ENCODE measurements around the gene MARCHF4.

The MARCHF4 gene, protein sequence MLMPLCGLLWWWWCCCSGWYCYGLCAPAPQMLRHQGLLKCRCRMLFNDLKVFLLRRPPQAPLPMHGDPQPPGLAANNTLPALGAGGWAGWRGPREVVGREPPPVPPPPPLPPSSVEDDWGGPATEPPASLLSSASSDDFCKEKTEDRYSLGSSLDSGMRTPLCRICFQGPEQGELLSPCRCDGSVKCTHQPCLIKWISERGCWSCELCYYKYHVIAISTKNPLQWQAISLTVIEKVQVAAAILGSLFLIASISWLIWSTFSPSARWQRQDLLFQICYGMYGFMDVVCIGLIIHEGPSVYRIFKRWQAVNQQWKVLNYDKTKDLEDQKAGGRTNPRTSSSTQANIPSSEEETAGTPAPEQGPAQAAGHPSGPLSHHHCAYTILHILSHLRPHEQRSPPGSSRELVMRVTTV

DNA sequence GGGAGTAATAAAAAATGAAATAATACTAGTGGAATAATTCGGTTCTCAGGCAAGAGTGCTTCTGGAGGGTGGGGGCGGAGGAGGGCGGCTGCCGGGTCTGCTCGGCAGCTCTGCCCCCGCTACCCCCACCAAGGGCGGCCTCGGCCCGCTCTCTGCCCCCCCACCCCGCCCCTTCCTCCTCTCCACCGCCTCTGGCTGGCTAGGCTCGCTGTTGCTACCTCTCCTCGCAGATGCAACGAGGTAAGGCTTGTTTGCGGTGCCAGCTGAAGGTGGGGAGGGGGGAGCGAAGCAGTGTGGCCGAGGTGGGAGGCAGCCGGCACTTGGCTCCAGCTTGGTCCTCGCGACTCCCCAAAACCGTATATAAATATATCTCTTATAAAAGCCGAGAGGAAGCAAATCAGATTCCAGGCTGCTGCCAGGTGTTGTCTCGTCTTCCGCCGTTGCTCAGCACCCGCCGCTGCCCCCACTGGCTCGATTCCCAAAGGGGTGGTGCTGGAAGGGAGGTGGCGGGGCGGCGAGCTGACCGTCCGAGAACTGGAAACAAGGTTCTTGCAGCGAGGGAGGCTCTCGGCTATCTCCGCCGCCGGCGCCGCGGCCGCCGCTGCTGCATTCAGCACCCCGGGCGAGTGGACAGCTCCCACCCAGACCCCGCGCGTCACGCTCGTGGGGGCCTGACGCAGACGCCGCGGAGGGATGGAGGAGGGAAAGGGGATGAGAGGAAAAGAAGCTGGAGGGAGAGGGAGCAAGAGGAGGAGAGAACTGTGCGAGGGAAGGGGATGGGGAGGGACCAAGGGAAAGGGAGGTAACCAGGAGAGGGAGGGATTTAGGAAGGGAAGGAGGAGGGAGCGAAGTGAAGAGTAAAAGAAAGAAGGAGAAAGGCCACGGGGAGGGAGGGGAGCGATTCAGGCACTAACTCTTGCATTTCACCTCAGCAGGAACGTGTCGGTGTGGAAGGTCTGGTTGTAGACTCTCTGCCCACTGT, at the start of gene MARCHF4:
Gene MARCHF4, minus strand, starts transcription at position 763 of the 982 bp plus-strand sequence. CDS start 2,223 bp downstream, outside the sequence.
- peak; percentile 78 for DNase-seq

DNA sequence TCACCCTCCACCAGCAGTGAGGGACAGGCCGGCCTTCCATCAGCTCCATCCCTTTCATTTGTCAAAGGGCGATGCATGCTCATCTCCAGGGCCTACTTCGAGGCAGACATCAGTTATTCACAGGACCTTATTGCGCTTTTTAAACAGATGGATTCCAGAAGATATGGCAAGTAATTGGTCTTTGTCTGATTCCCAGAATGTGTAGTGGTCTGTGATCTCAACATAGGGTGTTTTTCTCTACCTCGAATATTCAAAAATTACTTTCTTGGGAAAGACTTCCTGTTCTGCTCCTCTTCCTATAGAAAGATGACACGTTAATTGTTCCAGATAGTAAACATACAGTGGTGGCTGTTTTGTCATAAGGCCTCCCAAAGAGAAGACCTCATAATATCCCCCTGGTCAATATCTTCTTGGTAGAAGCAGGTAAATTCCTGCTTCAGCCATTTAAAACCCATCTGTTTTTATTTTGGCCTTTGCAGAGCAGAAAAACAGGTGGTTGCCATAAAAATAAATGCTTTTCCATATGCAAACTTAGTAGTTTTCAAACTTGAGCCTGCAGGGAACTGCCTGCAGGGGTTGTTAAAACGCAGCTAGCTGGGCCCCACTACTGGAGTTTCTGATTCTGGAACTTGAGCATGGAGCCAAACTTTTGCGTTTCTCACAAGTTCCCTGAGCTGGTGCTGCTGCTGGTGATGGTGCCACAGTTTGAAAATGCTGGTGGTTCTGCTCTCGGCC, 48.3 kb upstream of the MARCHF4 start:
- no peak for DNase-seq

DNA sequence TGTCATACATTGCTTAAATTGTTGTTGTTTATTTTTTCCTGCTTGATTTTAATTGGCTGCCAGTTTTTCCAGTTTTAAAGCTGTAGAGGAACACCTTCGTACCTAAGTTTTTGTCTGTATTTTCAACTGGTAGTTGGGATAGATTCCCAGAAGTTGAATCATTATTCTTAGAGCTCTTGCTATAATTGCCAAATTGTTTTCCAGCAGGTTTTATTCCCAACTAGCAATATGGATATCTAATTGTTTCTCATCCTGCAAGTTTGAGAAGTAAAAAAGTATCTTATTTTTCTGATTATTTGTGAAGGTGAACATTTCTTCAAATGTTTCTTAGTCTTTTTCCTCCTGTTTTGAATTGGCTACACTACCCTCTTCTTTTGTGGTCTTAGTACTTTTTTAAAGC, 46.7 kb upstream of the MARCHF4 start:
- no peak for DNase-seq

DNA sequence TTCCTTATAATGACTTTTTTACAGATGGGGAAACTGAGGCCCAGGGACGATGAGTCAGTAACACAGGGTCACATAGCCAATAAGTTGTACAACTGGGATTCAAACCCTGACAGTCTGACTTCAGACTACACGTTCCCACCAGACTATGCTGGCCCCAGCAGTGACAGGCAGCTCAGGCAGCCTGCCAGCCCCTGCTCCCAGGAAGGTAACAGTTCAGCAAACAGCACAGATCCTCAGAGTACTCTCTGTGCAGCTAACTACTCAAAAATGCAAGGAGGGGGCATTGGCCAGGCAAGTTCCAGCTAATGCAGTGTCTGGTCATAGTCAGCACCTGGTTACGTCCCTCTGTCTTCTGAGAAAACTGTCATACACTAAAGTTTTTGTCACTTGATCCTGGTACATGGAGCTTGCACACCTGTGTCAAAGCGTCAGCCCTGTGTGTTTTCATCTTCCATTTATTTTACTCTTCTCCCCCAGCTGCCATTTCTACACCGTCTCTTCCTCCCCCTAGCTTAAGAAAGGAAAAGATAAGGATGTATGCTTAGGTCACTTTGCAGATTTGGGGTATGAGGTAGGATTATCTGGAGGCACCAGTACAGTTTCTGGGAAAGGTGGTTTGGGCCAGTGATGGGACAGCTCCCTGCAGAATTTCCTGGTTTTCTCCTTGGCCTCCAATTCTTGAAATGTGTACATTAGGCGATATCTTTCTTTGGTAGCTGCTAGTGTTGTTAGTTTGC, 44.5 kb upstream of the MARCHF4 start:
- DNase-seq = no peak

DNA sequence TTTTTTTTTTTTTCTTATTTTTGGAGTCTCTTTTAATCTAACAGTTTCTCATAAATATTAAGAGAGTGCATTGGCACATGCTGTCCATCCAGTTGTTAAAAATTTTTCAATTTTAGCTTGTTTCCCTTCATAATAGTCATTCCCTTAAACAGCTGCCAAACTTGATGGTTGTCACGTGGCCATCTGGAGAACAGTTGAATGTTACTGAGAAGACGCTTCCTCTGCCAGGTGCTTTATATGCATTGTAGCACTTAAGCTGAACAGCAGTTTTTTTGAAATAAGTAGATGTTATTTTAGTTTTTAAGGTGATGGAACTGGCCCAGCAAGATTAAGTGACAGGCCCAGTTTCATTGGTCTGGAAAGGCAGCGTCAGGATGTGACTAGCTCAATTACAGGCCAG, 43.3 kb upstream of the MARCHF4 start:
- DNase-seq = no peak

DNA sequence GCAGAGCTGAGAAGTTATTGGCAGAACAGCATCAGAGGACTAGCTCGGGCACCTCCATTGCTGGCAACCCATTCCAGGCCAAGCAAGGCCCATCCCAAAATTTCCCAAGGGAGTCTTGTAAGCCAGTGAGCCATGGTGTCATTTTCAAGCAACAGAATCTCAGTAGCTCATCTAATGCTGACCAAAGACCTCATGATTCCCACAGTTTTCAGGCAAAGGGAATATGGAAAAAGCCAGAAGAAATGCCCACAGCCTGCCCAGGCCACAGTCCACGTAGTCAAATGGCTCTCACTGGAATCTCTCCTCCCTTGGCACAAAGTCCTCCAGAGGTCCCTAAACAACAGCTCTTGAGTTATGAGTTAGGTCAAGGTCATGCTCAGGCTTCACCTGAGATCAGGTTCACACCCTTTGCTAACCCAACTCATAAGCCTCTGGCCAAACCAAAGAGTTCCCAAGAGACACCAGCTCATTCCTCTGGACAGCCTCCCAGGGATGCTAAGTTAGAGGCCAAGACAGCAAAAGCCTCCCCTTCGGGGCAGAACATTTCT, 42.6 kb upstream of the MARCHF4 start:
- DNase-seq = no peak

DNA sequence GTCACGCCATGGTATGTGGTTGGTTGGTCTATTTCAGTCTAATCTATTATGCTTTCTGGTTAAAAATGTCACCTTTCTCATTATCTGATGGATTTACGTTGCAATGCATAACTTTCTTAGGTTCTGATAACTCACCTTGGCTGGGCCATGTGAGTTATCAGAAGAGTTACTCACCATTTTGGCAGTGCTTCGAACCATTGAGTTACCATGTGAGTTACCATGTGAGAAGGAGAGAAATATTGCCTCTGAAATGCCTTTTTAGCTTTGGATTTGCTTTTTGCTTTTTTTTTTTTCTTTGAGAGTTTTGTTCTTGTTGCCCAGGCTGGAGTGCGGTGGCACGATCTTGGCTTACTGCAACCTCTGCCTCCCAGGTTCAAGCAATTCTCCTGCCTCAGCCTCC, 41.6 kb upstream of the MARCHF4 start:
- DNase-seq = no peak

DNA sequence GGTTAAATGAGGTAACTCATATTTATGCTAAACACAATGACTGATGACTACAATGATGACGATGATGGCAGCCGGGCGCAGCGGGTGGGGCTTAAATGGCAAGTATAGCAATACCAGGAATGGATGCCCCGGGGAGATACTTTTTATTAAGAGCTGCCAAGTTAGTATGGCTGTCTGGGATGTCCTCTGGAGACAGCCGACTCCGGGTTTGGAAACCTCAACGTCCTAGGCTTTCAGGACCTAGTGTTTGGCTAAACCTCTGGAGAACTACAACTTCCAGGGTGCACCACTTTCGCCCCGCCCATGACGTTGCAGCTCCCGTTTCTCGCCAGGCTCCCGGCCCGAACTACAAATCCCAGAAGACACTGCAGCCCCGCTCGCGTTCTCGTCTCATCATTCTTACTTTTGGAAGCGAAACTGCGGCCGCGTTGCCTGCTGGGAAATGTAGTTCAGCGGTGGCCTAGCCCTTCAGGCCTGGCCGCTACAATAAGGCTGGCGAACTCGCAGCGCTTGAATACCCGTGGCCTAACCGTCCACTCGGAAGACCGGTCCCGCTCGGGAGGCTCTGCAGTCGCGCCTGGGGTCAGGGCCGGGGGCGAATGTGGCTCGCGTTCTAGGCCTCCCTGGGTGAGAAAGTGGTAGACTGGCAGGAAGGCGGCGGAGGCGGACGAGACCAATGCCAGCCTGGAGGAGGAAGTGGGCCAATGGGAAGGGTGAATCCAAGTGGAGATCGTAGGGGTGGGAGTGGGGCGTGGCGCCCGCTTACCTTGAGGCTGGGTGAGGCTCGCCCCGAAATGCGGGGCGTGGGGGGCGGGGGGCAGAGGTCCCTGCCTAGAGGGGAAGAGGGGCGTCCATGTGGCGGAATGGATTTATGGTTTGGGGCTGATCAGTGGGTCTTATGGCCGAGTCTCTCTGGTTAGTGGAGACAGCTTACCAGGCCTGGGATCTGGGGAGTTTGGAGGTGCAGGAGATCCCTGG, 40.0 kb upstream of the MARCHF4 start, which contains the start of gene SMARCAL1:
Gene SMARCAL1, plus strand, starts transcription at position 463 of the 978 bp plus-strand sequence. CDS start 2,221 bp downstream, outside the sequence.
- peak; percentile 95 for DNase-seq

DNA sequence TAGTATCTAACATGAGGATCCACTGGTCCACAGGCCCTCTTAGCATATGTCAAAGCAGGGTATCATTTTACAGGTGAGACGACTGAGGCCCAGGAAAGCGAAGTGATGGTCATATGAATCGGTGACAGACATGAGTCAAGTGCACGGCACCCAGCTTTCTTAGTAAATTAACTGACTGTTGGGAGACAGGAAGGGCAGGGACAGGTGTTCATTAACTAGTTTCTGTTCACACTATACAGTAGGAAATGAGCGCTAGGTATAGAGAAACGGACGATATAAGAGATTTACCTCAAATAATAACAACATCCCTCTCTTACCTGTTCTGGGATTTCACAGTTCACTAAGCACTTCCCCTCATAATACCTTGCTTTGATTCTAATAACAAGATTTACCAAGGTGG, 38.3 kb upstream of the MARCHF4 start:
- DNase-seq = no peak

DNA sequence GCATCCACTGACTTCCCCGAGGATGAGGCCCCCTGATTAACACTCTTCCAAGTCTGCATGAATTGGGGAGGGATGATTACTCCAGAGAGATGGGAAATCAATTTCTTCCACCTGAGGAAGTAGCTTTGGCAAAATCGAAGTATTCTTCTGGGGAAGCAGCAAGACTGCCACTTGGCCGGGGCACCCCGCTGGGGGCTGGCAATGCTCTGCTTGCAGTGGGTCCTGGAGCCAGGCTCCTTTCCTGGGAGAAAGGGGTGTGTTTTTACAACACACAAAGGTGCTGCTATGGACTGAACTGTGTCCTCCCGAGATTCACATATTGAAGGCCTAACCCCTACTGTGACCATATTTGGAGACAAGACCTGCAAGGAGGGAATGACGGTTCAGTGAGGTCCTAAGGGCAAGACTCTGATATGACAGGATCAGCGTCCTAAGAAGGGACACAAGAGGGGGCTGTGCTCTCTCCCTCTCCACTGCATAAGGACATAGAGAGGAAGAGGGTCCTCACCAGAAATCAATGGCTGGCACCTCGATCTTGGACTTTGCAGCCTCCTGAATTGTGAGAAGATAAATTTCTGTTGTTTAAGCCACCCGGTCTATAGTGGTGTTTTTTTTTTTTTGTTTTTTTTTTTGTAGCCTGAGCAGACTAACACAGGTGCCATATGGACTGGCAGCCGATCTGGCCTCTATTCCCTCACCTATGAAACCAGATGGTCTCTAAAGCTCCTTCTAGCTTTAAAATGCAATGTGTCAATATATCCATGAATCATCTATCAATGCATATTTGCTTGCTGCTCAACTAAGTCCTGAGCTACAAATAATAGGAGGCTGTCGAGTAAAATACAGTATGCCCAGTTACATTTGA, 36.4 kb upstream of the MARCHF4 start:
- DNase-seq = no peak

DNA sequence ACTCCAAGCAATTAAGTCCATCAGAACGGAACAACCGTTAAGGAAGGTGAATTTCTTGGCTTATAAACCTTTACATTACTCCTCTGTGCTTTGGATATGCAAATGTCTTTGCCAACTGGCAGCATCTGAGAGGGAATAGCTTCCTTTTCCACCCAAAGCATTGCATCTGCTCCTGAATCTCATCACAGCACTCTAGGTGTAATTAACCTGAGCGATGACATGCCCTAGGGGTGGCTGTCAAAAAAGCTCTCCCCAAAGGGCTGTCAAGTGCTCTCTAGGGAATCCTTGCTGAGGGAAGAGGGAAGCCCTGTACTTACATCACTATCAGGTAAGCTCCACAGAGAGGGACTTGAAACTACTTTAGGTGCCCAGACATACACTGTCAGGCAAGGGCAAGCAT, 34.5 kb upstream of the MARCHF4 start:
- no peak for DNase-seq

DNA sequence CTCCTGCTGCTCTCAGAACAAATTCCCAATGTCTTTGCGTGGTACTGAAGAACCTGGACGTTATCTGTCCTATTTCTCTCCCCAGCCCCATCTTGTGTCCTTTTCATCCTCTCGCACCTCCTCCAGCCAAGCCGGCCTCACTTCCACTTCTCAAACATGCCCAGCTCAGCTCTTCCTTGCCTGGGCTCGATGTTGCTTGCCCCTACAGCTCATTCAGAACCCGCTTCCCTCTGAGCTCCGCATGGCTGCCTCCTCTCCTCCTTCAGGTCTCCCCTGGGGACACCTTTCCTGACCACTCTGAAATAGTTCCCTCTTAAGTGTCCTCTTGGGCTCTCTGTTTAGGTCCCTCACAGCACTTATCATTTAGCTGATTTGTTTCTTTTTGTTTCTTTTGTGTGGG, 33.3 kb upstream of the MARCHF4 start:
- DNase-seq = no peak

DNA sequence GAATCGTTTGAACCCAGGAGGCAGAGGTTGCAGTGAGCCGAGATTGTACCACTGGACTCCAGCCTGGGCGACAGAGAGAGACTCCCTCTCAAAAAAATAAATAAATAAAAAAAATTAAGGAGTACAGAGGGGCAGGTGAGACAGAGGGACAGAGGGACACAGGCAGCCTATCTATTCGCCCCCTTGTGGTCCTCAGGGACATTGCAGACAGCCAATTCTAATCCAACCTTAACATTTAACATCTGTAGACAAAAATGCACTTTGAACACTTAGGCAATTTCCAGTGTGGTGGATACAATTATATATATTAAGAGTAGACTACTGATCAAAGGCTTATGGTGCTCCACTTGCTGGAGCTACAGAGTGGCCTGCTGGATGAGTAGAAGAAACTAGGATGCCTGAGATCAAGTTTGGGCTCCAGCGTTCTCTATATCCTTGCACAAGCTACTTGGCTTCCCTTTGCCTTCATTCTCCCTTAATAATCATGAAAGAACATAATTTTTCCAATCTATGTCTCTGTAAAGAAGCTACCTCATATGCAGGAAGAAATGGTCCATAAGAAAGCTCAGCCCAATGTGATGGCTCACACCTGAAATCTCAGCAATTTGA, 31.8 kb upstream of the MARCHF4 start:
- peak; percentile 25 for DNase-seq

DNA sequence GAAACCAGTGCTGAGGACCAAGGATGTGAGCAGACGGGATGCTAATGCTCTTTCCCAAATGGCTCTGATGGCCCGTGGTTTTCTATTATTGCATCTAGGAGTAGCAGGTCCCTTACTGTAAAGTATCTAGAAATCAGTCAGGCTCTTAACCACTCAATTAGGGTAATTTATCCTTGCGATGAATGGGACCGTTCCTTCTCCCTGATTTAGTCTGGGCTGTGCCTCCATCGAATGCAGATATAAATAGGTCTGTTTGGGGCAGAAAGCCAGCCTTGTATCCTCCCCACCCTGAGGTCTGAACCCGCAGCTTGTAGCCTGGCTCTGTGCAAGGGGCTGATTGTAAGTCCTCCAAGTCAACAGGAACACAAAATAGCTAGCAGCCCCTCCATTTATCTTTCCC, 30.5 kb upstream of the MARCHF4 start:
- DNase-seq = no peak

DNA sequence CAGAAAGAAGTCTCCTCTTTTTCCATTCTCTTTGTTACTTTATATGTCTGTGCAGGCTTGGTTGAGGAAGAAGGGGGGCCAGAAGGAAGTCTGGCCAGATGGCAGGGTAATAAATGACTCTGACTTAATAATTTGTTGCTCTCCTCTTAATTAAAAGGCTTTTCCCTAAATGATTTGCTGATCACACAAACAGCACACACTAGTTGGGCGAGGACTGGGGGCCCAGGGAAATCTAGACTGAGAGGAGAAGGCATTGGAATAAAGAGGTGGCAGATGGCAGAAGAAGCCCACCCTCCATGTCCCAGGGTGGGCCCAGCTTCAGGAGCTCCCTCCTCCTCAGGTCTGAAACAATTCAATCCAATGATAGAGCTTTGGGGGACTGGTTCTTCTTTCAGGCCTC, 27.3 kb upstream of the MARCHF4 start:
- DNase-seq = no peak

DNA sequence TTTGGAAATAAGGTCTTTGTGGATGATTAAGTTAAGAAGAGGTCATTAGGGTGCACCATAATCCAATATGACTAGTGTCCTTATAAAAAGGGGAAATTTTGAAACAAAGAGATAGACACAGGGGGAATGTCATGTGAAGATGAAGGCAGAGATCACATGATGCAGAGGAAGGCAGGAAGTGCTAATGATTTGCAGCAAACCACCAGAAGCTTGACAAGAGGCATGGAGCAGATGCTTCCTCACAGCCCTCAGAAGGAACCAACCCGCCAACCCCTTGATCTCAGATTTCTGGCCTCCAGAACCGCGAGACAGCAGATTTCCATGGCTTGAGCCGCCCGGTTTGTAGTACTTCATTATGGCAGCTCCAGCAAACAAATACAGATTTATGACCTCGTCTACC, 22.6 kb upstream of the MARCHF4 start:
- DNase-seq = no peak

DNA sequence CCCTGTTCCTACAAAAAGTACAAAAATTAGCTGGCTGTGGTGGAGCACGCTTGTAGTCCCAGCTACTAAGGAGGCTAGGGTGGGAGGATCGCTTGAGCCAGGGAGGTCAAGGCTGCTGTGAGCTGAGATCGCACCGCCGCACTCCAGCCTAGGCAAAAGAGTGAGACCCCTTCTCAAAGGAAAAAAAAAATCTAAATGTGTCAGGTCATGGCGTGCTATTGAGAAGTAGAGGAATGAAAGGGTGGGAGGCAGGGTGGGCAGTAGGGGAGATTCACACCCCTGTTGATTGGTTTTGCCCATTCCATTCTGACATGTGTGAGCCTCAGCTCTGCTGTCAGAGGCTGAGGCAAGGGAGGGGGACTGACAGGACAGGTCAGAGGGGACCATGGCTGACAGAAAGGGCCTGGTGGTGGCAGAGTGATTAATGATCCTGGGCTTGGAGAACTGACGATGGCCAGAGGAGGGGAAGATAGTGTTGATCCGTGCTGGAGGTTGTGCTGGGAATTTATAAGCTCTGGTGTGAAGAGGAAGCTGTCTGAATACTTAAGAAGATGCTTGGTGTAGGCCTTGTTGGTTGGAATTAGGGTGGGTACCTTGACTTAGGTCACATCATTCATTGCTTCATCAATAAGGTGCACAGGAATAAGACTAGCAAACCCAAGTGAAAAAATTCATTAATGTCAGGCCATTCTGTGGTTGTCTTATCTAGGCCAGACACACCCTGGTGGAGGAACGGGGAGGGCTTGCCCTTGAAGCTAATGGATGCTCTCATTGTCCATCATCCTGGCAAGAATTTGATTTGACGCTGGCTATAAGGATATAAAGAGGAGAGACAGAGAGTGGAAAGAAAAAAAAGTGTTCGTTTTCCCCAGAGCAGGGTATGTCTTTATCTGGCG, 20.9 kb upstream of the MARCHF4 start:
- DNase-seq = no peak

DNA sequence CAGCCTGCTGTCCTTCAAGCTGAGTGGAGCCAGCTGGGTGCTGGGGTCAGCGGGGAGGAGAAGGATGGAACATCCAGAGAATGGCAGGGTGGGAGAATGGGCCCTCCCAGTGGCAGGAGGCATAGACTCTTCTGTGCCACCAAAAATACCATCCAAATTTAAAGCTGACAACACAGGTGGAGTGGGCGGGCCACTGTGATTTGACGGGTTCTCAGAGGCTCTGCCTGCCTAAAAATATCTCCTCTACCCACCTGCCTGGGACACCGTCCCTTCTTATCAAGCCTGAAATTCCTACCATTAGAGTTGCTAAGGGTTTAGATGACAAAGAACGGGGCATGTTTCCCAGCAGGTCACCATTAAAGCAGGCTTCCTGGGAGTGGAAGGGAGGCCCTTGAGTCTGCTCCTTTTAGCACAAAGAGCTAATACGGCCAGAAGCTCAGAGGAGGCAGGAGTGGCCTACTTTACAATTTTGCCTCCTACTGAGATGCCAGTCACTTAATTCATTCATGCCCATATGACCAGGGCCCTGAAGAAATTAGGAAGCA, 19.8 kb upstream of the MARCHF4 start:
- DNase-seq = no peak

All from NCI-H146 (cell line).